IMR-90 (cell line): Measurements from ENCODE around the gene KPNA2. TPM values are rescaled to one million over a fixed set of nuclear protein-coding genes. Genes with fewer than 3 reads are reported as not detected.
A peak's percentile ranks its signal among the peaks of the same experiment; 100 is the strongest.

Experiments used
- ATAC-seq: fragments of 200-7000 bp; cut with Tn5 transposase; 2 replicates; pipeline ENCODE4 v1.9.1; 2020; ENCODE audit warnings: low read depth, mild to moderate bottlenecking, moderate library complexity
- BruUV-seq: library from RNA; stranded (reverse); fragments of 400-500 nt; replicated peaks from 2 replicates; lab custom pipeline; 2021; lab: Mats Ljungman, UMichigan
- CTCF ChIA-PET: fragments of 300-600 bp; formaldehyde crosslinking; extraction: SDS; loops from one replicate; lab custom pipeline; 2021; ENCODE audit warnings: antibody characterized with exemption; lab: Yijun Ruan, JAX
- POLR2A ChIA-PET: fragments of 300-600 bp; sonication (Branson Sonifier 250); formaldehyde crosslinking; loops from one replicate; lab custom pipeline; 2022; ENCODE audit warnings: antibody characterized with exemption; ENCODE audit not compliant: unreplicated experiment; lab: Charles Lee
- DNase-seq: peaks from one replicate; pipeline ENCODE4 v3.0.0; 2013
- H2AFZ ChIP-seq: replicated peaks from 2 replicates; pipeline ENCODE3; 2013; ENCODE audit warnings: low read length, mild to moderate bottlenecking; ENCODE audit not compliant: poor library complexity
- H2AK5ac ChIP-seq: 2 replicates; pipeline ENCODE4 v1.6.1; 2013; ENCODE audit warnings: low read depth, low read length, inconsistent platforms
- H2AK9ac ChIP-seq: replicated peaks from 2 replicates; pipeline ENCODE3; 2013; ENCODE audit warnings: mild to moderate bottlenecking, low read depth, low read length, moderate library complexity; ENCODE audit not compliant: poor library complexity
- H2BK120ac ChIP-seq: 2 replicates; pipeline ENCODE4 v1.6.1; 2013; ENCODE audit warnings: low read depth, low read length, inconsistent platforms
- H2BK15ac ChIP-seq: 3 replicates; pipeline ENCODE4 v1.6.1; 2013; ENCODE audit warnings: low read depth, low read length, inconsistent platforms
- H2BK20ac ChIP-seq: 2 replicates; pipeline ENCODE4 v1.6.1; 2013; ENCODE audit warnings: low read depth, mild to moderate bottlenecking, inconsistent platforms, low read length, moderate library complexity
- H2BK5ac ChIP-seq: 2 replicates; pipeline ENCODE4 v1.6.1; 2013; ENCODE audit warnings: mild to moderate bottlenecking, low read depth, low read length, inconsistent platforms; ENCODE audit not compliant: poor library complexity, severe bottlenecking
- H3K14ac ChIP-seq: replicated peaks from 2 replicates; pipeline ENCODE4 v1.6.1; 2013; ENCODE audit warnings: low read depth, low read length, inconsistent platforms
- H3K18ac ChIP-seq: 2 replicates; pipeline ENCODE4 v1.6.1; 2013; ENCODE audit warnings: low read depth, low read length, control low read depth
- H3K23ac ChIP-seq: 2 replicates; pipeline ENCODE4 v1.6.1; 2013; ENCODE audit warnings: low read depth, low read length, inconsistent platforms
- H3K27ac ChIP-seq: 2 replicates; pipeline ENCODE4 v1.5.1; 2013; ENCODE audit warnings: mild to moderate bottlenecking, control low read depth, low read length; ENCODE audit not compliant: insufficient read depth
- H3K27me3 ChIP-seq: 2 replicates; pipeline ENCODE4 v1.6.1; 2013; ENCODE audit warnings: low read length; ENCODE audit not compliant: control insufficient read depth, insufficient read depth
- H3K36me3 ChIP-seq: 2 replicates; pipeline ENCODE4 v1.6.1; 2013; ENCODE audit warnings: low read length, mixed read lengths; ENCODE audit not compliant: control insufficient read depth, insufficient read depth
- H3K4ac ChIP-seq: 2 replicates; pipeline ENCODE4 v1.6.1; 2013; ENCODE audit warnings: low read depth, low read length, inconsistent platforms
- H3K4me1 ChIP-seq: 2 replicates; pipeline ENCODE4 v1.6.1; 2013; ENCODE audit warnings: low read length, mixed read lengths; ENCODE audit not compliant: control insufficient read depth, insufficient read depth
- H3K4me2 ChIP-seq: 2 replicates; pipeline ENCODE4 v1.6.1; 2013; ENCODE audit warnings: low read depth, mild to moderate bottlenecking, control low read depth, low read length, moderate library complexity
- H3K4me3 ChIP-seq: 2 replicates; pipeline ENCODE4 v1.5.1; 2013; ENCODE audit warnings: low read depth, mild to moderate bottlenecking, control low read depth, low read length, moderate library complexity; ENCODE audit not compliant: insufficient read depth
- H3K56ac ChIP-seq: 2 replicates; pipeline ENCODE4 v1.6.1; 2013; ENCODE audit warnings: low read length, inconsistent platforms; ENCODE audit not compliant: insufficient read depth; ENCODE audit errors: extremely low read depth
- H3K79me1 ChIP-seq, 2 experiments: 2 replicates each; pipeline ENCODE4 v1.6.1; 2013; ENCODE audit warnings: low read length in 2 of 2, inconsistent platforms in 1 of 2, low read depth in 1 of 2
- H3K9ac ChIP-seq: 2 replicates; pipeline ENCODE4 v1.6.1; 2013; ENCODE audit warnings: low read depth, low read length, control low read depth
- H3K9me1 ChIP-seq: 2 replicates; pipeline ENCODE4 v1.6.1; 2013; ENCODE audit warnings: low read length, inconsistent platforms; ENCODE audit not compliant: insufficient read depth
- H3K9me3 ChIP-seq: 2 replicates; pipeline ENCODE4 v1.6.1; 2013; ENCODE audit warnings: low read length; ENCODE audit not compliant: control insufficient read depth, insufficient read depth
- H4K20me1 ChIP-seq: 2 replicates; pipeline ENCODE4 v1.6.1; 2013; ENCODE audit warnings: low read length, inconsistent platforms; ENCODE audit not compliant: insufficient read depth
- H4K5ac ChIP-seq: 2 replicates; pipeline ENCODE4 v1.6.1; 2013; ENCODE audit warnings: mild to moderate bottlenecking, low read depth, low read length, control low read depth
- H4K8ac ChIP-seq, 2 experiments: 2 replicates each; pipeline ENCODE4 v1.6.1; 2013; ENCODE audit warnings: low read depth in 2 of 2, low read length in 2 of 2, control low read depth in 1 of 2, inconsistent platforms in 1 of 2
- H4K91ac ChIP-seq: 2 replicates; pipeline ENCODE4 v1.6.1; 2013; ENCODE audit warnings: low read depth, low read length, inconsistent platforms; ENCODE audit not compliant: insufficient read depth
- BHLHE40 ChIP-seq: fragments of 150-350 bp; IDR thresholded peaks from 2 replicates; pipeline ENCODE4 v1.6.1; 2016; ENCODE audit warnings: mild to moderate bottlenecking, low read depth, low read length
- CEBPB ChIP-seq: IDR thresholded peaks from 2 replicates; pipeline ENCODE4 v1.6.1; 2012; ENCODE audit warnings: low read depth, low read length, improper control_type of control experiment
- CHD1 ChIP-seq: IDR thresholded peaks from 2 replicates; pipeline ENCODE4 v1.6.1; 2012; ENCODE audit warnings: low read depth, low read length, improper control_type of control experiment
- FOS ChIP-seq: fragments of 150-350 bp; IDR thresholded peaks from 2 replicates; pipeline ENCODE4 v1.6.1; 2016; ENCODE audit warnings: low read depth, low read length
- MAFK ChIP-seq: IDR thresholded peaks from 2 replicates; pipeline ENCODE4 v1.6.1; 2012; ENCODE audit warnings: low read depth, low read length, improper control_type of control experiment
- MAZ ChIP-seq: IDR thresholded peaks from 2 replicates; pipeline ENCODE4 v1.6.1; 2012; ENCODE audit warnings: low read depth, mild to moderate bottlenecking, low read length, improper control_type of control experiment, moderate library complexity, borderline replicate concordance
- MXI1 ChIP-seq: IDR thresholded peaks from 2 replicates; pipeline ENCODE4 v1.6.1; 2012; ENCODE audit warnings: low read depth, mild to moderate bottlenecking, low read length, moderate library complexity, borderline replicate concordance
- NFE2L2 ChIP-seq: fragments of 150-350 bp; IDR thresholded peaks from 2 replicates; pipeline ENCODE4 v1.6.1; 2016; ENCODE audit warnings: low read depth, mild to moderate bottlenecking, low read length
- POLR2A ChIP-seq: IDR thresholded peaks from 2 replicates; pipeline ENCODE4 v1.6.1; 2012; ENCODE audit warnings: mild to moderate bottlenecking, low read depth, low read length
- RAD21 ChIP-seq: IDR thresholded peaks from 2 replicates; pipeline ENCODE4 v1.6.1; 2012; ENCODE audit warnings: low read length, improper control_type of control experiment
- RCOR1 ChIP-seq: IDR thresholded peaks from 2 replicates; pipeline ENCODE4 v1.6.1; 2012; ENCODE audit warnings: mild to moderate bottlenecking, low read length, improper control_type of control experiment; ENCODE audit not compliant: insufficient replicate concordance
- RFX5 ChIP-seq: IDR thresholded peaks from 2 replicates; pipeline ENCODE4 v1.8.0; 2012; ENCODE audit warnings: low read depth, mild to moderate bottlenecking, low read length, moderate library complexity
- SMC3 ChIP-seq: fragments of 150-350 bp; IDR thresholded peaks from 2 replicates; pipeline ENCODE4 v1.6.1; 2016; ENCODE audit warnings: low read depth, mild to moderate bottlenecking, antibody characterized with exemption, low read length, moderate library complexity
- WGBS, 2 experiments: methylation state at CpG; one replicate each; pipeline versions ENCODE4 v1.1.5 to v1.1.7; 2013; ENCODE audit warnings: missing lambda C conversion rate in 2 of 2; ENCODE audit not compliant: insufficient read length in 1 of 2; ENCODE audit errors: extremely low coverage in 2 of 2; 5-methylcytosine and 5-hydroxymethylcytosine counted together
- dilution Hi-C: fragments of 300-500 bp; cut with HindIII; formaldehyde crosslinking; loops from one replicate; pipeline ENCODE4 v1.14.3; 2018; ENCODE audit warnings: low sequenced_read_pairs; ENCODE audit not compliant: unreplicated experiment
- in situ Hi-C: fragments of 300-500 bp; cut with MboI; formaldehyde crosslinking; loops from 3 replicates; pipeline ENCODE4 v1.14.3; 2019; ENCODE audit warnings: low sequenced_read_pairs, inconsistent platforms, mixed read lengths
- intact Hi-C: fragments of 100-400 bp; cut with micrococcal nuclease; formaldehyde crosslinking; loops from 2 replicates; pipeline ENCODE4 v1.10.0; 2022
- polyA plus RNA-seq, 3 experiments: library from polyadenylated mRNA; depleted of rRNA; stranded (reverse); fragments of >200 nt; gene quantifications; 2 replicates each; pipeline ENCODE4 v1.2.3, GENCODE V29; 2012; ENCODE audit warnings: low replicate concordance in 1 of 3
- total RNA-seq: library from RNA; depleted of rRNA; stranded (reverse); fragments of >200 nt; gene quantifications from 2 replicates; pipeline ENCODE4 v1.2.3, GENCODE V29; 2012
- TF ChIP-seq, protein P1 (sequence below): fragments of 150-350 bp; IDR thresholded peaks from 2 replicates; pipeline ENCODE4 v1.6.1; 2016; ENCODE audit warnings: low read depth, mild to moderate bottlenecking, low read length, moderate library complexity, borderline replicate concordance
- TF ChIP-seq, protein P2 (sequence below): fragments of 150-350 bp; IDR thresholded peaks from 2 replicates; pipeline ENCODE4 v1.6.1; 2017; ENCODE audit warnings: mild to moderate bottlenecking, antibody characterized with exemption, low read length, low read depth
- TF ChIP-seq, protein P3 (sequence below): conservative IDR thresholded peaks from 2 replicates; pipeline ENCODE4 v1.5.1; 2012; ENCODE audit warnings: mild to moderate bottlenecking, low read depth, low read length, improper control_type of control experiment

KPNA2 gene
- total and polyA plus RNA-seq, 2 of the 4 experiments (the other 2 are of a cell fraction) = 135 to 262 TPM

DNA sequence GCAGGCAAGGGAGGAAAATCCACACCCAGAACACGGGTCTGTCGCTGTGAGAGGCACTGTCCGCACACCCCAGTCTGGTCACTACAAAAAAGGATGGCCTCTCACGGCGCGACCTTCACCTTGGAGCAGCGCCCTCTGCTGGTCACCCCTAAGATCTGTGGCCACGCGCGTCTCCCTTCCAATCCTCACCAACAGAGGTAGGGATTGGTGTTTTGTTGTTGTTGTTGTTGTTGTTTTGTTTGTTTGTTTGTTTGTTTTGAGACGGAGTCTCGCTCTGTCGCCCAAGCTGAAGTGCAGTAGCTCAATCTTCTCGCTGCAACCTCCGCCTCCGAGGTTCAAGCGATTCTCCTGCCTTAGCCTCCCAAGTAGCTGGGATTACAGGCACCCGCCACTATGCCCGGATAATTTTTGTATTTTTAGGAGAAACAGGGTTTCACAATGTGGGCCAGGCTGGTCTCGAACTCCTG is 24.3 kb upstream of the KPNA2 start:
- Histone ChIP-seq H2AFZ (peak overlapping the region; percentile 77), H3K56ac (no peak overlapping the region), H3K4me3 (no peak overlapping the region), H3K27ac (no peak overlapping the region), H3K27me3 (peaks cover 7% of the 10 kb centered on the region), H2AK9ac (no peak overlapping the region), H3K9ac (no peak overlapping the region), H3K9me1 (no peaks in the 10 kb centered on the region), H2BK120ac (no peak overlapping the region), H2BK15ac (no peak overlapping the region), H3K79me1 (no peaks in the 10 kb centered on the region), H2BK20ac (no peak overlapping the region), H3K4me1 (no peaks in the 10 kb centered on the region), H4K8ac (no peak overlapping the region), H3K4me2 (no peak overlapping the region), H2BK5ac (no peak overlapping the region), H4K5ac (no peak overlapping the region), H3K14ac (no peak overlapping the region), H4K91ac (no peak overlapping the region), H3K23ac (no peak overlapping the region), H3K36me3 (no peaks in the 10 kb centered on the region), H3K18ac (no peak overlapping the region), H2AK5ac (no peak overlapping the region), H4K20me1 (no peaks in the 10 kb centered on the region), H3K4ac (no peak overlapping the region), H3K9me3 (no peaks in the 10 kb centered on the region)
- POLR2A ChIA-PET = no interaction called here
- DNase-seq = no peak
- no peak for TF ChIP-seq FOS
- peak; percentile 20; the same call in 1 of the 2 replicates for TF ChIP-seq RAD21
- TF ChIP-seq MAZ = no peak
- no peak for TF ChIP-seq NFE2L2
- no peak for TF ChIP-seq RCOR1
- no peak for TF ChIP-seq CHD1
- TF ChIP-seq RFX5 = no peak
- 0 out of 2 replicates have a peak, but pooled peaks have one; percentile 25 for TF ChIP-seq SMC3
- TF ChIP-seq, protein P1, sequence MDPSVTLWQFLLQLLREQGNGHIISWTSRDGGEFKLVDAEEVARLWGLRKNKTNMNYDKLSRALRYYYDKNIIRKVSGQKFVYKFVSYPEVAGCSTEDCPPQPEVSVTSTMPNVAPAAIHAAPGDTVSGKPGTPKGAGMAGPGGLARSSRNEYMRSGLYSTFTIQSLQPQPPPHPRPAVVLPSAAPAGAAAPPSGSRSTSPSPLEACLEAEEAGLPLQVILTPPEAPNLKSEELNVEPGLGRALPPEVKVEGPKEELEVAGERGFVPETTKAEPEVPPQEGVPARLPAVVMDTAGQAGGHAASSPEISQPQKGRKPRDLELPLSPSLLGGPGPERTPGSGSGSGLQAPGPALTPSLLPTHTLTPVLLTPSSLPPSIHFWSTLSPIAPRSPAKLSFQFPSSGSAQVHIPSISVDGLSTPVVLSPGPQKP = no peak
- TF ChIP-seq BHLHE40 = no peak
- TF ChIP-seq MXI1 = no peak
- TF ChIP-seq, protein P2, sequence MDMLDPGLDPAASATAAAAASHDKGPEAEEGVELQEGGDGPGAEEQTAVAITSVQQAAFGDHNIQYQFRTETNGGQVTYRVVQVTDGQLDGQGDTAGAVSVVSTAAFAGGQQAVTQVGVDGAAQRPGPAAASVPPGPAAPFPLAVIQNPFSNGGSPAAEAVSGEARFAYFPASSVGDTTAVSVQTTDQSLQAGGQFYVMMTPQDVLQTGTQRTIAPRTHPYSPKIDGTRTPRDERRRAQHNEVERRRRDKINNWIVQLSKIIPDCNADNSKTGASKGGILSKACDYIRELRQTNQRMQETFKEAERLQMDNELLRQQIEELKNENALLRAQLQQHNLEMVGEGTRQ = no peak
- TF ChIP-seq, protein P3, sequence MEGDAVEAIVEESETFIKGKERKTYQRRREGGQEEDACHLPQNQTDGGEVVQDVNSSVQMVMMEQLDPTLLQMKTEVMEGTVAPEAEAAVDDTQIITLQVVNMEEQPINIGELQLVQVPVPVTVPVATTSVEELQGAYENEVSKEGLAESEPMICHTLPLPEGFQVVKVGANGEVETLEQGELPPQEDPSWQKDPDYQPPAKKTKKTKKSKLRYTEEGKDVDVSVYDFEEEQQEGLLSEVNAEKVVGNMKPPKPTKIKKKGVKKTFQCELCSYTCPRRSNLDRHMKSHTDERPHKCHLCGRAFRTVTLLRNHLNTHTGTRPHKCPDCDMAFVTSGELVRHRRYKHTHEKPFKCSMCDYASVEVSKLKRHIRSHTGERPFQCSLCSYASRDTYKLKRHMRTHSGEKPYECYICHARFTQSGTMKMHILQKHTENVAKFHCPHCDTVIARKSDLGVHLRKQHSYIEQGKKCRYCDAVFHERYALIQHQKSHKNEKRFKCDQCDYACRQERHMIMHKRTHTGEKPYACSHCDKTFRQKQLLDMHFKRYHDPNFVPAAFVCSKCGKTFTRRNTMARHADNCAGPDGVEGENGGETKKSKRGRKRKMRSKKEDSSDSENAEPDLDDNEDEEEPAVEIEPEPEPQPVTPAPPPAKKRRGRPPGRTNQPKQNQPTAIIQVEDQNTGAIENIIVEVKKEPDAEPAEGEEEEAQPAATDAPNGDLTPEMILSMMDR = peak; percentile 44
- TF ChIP-seq MAFK = no peak
- TF ChIP-seq CEBPB = no peak
- no peak for TF ChIP-seq POLR2A
- ATAC-seq = peak; percentile 46; the same call in 1 of the 2 replicates
- 100% methylated on average over 1 of the region's 20 CpGs; no CpG with 5 or more reads in 1 of the 2 experiments for WGBS, 2 experiments
- dilution Hi-C loops = no loop called here
- intact Hi-C loops = loop anchor here (1.0 kb wide), 1 partner anchor 8 kb away; no protein-coding TSS in a partner anchor
- CTCF ChIA-PET = no interaction called here
- in situ Hi-C loops = no loop called here
- no TSS peak for BruUV-seq
